ENCODE results near the gene INO80B.
A peak's percentile ranks its signal among the peaks of the same experiment; 100 is the strongest.
"Not testable (repeated sequence)": the region's sequence is repeated elsewhere in the genome, so short reads cannot be mapped to it uniquely, and the experiment has no call there.

Gene INO80B

GRCh38 chr2:74454654-74455511 is at the start of gene INO80B:
Gene INO80B, plus strand, starts transcription at chr2:74455087. Its CDS starts 30 bp downstream, at chr2:74455117.
- DNase-seq: peak; percentile 90

- DNase-seq: no peak
These were observed 48.9 kb upstream of the INO80B start for GRCh38 chr2:74406035-74406434.

- no peak for DNase-seq
These were observed 47.2 kb upstream of the INO80B start for GRCh38 chr2:74407682-74408081.

- DNase-seq: no peak
These were observed 41.7 kb upstream of the INO80B start for GRCh38 chr2:74413001-74413698.

- no peak for DNase-seq
These were observed 40.4 kb upstream of the INO80B start for GRCh38 chr2:74414441-74414840.

- peak; percentile 36 for DNase-seq
These were observed 39.8 kb upstream of the INO80B start for GRCh38 chr2:74414881-74415761.

- no peak for DNase-seq
These were observed 39.0 kb upstream of the INO80B start for GRCh38 chr2:74415762-74416395.

GRCh38 chr2:74416778-74417177 is 38.1 kb upstream of the INO80B start:
- DNase-seq: no peak

GRCh38 chr2:74417197-74417596 is 37.7 kb upstream of the INO80B start:
- no peak for DNase-seq

- no peak for DNase-seq
These were observed 37.1 kb upstream of the INO80B start for GRCh38 chr2:74417763-74418162.

GRCh38 chr2:74418312-74418711 is 36.6 kb upstream of the INO80B start:
- DNase-seq: no peak

- DNase-seq: no peak
These were observed 35.5 kb upstream of the INO80B start for GRCh38 chr2:74419345-74419744.

GRCh38 chr2:74420006-74420405 is 34.9 kb upstream of the INO80B start:
- DNase-seq: no peak

GRCh38 chr2:74420443-74421103 is 34.3 kb upstream of the INO80B start:
- DNase-seq: not testable (repeated sequence)

- DNase-seq: peak; percentile 94
These were observed 33.5 kb upstream of the INO80B start, which contains the start of the genes C2orf81 and WDR54 for GRCh38 chr2:74421221-74421870. Gene C2orf81, minus strand, starts transcription at chr2:74421619. Its CDS starts 59 bp downstream, at chr2:74421560. Gene WDR54, plus strand, starts transcription at chr2:74421730. Its CDS starts 424 bp downstream, at chr2:74422154.

- DNase-seq: no peak
These were observed 31.4 kb upstream of the INO80B start for GRCh38 chr2:74423231-74424095.

- DNase-seq: no peak
These were observed 30.5 kb upstream of the INO80B start for GRCh38 chr2:74424139-74424992.

GRCh38 chr2:74424995-74425406 is 29.9 kb upstream of the INO80B start:
- no peak for DNase-seq

- DNase-seq: no peak
These were observed 29.4 kb upstream of the INO80B start for GRCh38 chr2:74425523-74425922.

Data from NCI-H510A (cell line).